AML-193 (cell line): ENCODE data around the gene TMEM207.

Source experiments
- DNase-seq, 2 experiments: peaks; one replicate each; lab custom pipeline; 2025; lab: John Stamatoyannopoulos, UW

Gene TMEM207

DNA sequence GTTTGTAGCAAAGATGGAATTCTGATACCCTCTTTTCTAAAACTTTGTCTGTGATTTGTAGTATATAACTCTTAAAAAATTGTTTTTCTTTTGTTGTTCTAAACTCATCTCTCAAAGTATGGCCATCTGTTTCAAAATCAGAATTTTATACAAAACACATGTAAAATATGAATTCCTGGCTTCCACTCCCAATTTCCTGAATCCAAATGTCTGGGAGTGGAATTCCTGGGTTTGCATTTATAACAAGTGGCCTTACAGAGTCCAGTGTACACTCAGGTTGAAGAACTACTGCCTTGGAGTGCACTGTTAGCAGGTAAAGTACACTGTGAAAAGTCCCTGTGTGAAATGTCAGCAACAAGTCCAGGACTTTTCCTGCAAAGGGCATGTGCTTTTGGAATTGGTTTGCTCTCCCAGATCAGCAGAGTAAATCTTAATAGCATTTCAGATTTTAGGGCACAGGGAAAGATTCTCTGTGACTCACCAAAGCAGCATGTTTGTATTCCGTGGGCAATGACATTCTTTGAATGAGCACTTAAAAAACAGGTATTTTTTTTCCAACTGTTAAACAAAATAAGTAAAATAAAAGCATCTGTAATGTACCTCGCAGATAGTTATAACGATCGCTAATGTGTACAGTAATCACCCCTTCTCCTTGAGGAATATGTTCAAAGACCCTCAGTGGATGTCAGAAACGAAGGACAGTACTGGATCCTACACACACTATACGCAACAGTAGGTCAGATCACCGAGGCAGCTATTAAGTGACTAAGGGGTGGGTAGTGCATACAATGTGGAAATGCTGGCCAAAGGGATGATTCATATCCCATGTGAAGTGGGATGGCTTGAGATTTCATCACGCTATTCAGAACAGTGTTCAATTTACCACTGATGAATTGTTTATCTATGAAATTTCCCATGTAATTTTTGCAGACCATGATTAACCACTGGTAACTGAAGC is 63.7 kb downstream of the TMEM207 start:
- peak; percentile 22 to 44 for DNase-seq

DNA sequence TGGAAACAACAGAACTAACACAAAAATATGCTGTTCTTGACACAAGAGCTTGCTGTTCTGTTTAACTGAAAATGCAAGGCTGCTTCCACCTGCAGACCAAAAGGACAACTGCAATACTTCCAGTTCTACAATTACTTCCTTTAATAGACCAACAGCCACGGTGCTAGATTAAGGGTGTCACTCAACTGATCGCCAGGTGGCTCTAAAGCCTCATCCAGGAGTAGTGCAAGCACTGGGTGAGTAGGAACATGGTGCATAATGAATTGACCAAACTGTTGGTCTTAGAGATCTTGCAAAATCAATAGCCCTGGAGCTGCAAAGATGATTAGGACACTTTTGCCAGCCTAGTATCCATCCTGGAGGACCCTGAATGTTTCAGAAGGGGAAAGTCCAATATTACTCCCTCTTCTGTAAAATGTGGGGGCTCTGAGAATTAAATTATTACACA is 65.4 kb downstream of the TMEM207 start:
- peak; percentile 81 to 89 for DNase-seq

DNA sequence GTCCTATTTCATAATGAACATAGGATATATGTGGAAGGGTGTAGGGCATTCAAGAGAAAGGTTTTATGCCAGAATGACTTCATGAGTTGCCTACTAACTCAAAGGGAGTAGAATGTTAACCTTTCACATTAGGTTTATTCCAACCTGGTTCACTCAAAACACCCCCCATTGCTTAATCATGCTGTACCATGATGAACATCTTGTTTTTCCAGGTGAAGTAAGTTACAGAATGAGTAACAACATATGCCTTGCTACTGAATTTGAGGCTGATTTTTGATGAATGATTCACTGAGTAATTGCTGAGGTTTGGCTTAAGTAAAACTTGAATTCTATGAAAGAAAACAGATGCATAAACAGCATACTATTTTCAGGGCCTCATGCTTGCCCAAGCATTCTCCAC is 67.6 kb downstream of the TMEM207 start:
- no peak for DNase-seq

DNA sequence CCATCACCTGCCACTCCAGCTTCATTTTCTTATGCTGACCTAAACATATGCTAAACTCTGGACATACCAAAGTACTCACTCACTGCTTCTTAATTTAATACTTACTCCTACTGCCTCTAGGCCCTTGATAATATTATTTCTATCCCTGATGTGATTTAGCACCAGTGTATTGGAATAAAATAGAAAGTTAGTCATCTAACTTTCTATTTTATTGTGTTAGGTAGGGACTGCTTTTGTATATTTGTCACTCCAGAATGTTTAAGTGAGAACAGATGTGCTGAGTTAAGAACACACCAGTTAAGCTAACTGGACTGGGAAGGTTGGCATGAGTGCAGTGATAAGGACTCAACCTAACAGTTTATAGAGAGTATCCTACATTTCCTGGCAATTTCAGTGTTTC is 68.3 kb downstream of the TMEM207 start:
- no peak for DNase-seq

DNA sequence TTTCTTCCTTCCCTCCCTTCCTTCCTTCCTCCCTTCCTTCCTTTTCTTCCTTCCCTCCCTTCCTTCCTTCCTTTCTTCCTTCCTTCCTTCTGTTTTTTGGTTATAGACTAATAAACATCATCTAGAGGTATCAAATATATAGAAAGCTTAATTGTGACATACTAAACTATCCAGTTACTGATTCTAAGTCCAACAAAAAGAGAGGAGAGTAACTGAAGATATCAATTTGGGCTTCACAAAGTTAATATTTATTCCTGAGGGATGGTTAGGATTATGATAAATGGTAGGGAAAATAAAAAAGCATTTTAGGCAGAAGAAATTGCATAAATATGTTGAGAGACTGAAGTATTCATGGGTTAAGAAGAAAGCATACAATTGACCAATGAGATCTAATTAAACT is 69.5 kb downstream of the TMEM207 start:
- DNase-seq = no peak
